Measurements from ENCODE around the gene PIN1.
"Not testable (repeated sequence)": the region's sequence is repeated elsewhere in the genome, so short reads cannot be mapped to it uniquely, and the experiment has no call there.

Gene PIN1

DNA sequence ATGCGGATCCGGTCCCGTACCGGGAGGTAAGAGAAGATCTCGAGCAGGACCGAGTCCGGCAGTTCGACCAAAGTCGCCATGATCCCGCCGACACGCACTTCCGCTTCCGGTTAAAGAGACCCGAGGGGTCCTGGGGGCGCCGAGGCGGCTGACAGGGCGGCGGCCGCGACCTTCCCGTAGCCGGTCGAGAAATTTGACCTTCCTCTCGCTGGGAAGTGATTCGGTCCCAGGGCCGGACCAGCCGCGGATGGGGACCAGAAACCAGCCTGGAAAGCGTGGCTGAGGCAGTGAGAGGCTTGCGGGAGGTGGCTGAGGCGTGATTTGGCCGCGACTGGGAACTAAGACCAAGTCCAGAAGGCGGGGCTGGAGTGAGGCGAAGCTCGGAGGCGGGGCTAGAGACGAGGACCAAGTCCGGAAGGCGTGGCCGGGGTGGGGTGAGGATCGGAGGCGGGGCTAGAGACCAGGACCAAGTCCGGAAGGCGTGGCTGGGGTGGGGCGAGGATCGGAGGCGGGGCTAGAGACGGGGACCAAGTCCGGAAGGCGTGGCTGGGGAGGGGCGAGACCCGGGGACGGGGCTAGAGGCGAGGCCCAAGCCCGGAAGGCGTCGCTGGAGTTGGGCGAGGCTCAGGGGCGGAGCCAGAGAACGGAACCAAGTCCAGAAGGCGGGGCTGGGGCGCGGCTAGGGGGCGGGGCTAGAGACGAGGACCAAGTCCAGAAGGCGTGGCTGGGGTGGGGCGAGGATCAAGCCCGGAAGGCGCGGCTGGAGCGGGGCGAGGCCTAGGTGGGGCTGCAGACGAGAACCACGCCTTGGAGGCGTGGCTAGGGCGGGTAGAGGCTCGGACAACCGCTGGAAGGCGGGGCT is 16.2 kb upstream of the PIN1 start, which contains the start of gene FBXL12:
Gene FBXL12 (minus strand): TSS at position 346 of the 862 bp plus-strand sequence. CDS start 266 bp downstream, at position 80.
- DNase-seq, result peak; percentile 98

DNA sequence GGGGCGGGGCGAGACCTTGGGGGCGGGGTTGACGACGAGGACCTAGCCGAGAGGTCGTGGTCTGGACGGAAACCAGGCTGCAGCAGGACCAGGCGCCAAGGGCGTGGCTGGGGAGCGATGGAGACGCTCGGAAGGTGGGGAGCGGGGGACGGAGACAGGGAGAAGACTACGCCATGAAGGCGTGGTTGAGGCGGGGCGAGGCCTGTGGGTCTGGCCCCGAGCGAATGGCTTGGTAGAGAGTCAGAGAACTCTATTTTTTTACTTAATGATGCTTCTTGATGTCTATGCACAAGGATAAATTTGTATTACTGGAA is 15.6 kb upstream of the PIN1 start:
- DNase-seq, result no peak

DNA sequence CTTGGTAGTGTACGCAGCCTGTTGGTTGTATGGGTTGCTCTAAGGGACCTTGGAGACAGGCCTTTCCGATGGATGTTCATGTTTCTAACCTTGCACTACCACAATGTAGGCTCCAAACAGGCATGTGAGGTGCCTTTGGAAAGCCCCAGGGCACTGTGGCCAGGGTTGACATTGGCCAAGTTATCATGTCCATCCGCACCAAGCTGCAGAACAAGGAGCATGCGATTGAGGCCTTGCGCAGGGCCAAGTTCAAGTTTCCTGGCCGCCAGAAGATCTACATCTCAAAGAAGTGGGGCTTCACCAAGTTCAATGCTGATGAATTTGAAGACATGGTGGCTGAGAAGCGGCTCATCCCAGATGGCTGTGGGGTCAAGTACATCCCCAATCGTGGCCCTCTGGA is 15.1 kb upstream of the PIN1 start:
- DNase-seq, result not testable (repeated sequence)

GRCh38 chr19:9823816-9824215 is 11.3 kb upstream of the PIN1 start:
- DNase-seq, result no peak

DNA sequence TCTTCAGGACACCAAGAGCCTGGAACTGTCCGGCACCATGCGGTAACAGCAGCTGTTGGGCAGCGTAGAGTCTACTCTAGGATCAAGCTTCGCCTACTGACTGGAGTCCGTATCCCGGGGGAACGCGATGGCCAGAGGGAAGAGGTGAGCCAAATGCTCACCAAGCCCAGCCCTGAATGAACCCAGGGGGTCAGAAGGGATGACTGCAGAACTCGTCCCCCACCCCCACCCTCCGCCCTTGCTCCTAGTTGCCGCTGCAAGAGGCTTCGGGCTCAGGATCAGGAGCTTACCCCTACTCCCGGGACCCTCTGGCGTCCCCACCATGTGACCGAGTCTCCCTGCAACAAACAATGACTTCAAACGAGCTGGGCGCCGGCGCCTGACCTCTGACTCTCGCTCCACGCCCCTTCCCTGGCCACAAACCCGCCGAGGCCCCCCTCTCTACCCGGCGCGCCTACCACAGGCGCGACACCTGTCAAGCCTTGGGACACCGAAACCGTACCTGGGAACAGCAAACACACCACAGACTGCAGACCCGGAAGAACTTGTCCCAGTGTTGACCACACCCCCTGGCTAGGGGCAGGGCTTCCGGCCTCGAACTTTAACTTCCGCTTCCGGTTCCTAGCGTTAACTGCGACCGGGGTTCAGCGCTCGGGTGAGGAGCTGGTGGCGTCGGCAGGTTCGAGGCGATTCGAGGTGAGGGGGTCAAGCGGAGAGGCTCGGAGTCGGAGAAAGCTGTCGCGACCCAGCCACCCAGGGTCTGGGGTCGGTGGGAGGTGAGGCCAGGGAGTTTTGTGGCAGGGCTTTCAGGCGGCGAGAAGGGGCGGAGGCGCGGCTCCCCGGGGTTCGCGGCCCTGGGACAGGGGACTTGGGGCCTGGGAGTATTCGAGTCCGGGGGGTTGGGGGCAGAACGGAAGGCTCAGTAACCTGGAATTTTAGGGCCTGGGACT is 7.6 kb upstream of the PIN1 start, which contains the start of gene UBL5:
Gene UBL5 (plus strand): TSS at position 630 of the 950 bp plus-strand sequence. CDS start 420 bp downstream, outside the sequence.
- DNase-seq, result peak; percentile 80

DNA sequence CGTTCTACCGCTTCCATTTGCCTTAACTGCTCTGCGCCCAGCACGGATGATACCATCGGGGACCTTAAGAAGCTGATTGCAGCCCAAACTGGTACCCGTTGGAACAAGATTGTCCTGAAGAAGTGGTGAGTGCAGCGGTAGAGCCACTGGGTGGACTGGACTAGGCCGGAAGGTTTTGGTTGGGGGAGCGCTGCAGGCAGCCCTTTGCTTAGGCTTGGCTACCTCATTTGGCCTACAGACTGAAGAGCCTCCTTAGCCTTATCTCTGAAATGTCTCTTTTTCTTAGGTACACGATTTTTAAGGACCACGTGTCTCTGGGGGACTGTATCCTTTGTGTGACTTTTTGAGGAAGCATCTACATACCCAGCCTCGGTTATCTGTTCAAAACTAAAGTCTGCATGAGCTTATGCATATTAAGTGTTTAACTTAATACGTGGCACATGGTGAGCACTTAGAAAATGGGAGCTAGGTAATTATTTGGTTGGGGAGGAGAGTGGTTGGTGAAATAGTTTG is 6.5 kb upstream of the PIN1 start:
- DNase-seq, result no peak

- no peak for DNase-seq
Observed at GRCh38 chr19:9834307-9834725, 802 bp upstream of the PIN1 start.

- no peak for DNase-seq
Observed at GRCh38 chr19:9835507-9835949, 410 bp downstream of the PIN1 start.

DNA sequence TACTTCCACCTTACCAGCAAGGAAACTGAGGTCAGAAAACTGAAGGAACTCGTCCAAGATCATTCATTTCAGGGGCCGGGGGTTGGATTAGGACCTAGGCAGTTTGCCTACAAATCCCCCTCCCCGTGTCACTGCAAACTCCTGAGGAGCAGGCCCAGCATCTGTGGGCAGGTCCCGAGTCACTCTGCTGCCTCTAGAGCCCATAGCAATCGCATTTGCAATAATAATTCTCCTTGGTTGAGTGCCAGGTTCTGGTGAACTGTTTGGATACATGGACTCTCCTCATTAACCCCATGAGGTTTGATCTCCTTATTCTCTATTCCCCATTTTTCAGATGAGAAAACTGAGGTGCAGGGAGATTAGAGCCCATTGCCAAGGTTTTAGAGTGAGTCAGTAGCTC is 903 bp downstream of the PIN1 start:
- peak; percentile 35 for DNase-seq

DNA sequence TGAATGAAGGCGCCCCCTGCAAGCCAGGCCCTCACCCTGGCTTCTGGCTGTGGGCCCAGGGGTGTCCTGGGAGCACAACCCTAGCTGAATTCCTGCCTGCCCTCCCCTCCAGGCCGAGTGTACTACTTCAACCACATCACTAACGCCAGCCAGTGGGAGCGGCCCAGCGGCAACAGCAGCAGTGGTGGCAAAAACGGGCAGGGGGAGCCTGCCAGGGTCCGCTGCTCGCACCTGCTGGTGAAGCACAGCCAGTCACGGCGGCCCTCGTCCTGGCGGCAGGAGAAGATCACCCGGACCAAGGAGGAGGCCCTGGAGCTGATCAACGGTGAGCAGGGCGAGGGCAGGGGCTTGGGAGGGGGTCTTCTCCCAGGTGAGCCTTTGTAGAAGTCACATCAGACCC is 3.2 kb downstream of the PIN1 start:
- DNase-seq, result no peak

DNA sequence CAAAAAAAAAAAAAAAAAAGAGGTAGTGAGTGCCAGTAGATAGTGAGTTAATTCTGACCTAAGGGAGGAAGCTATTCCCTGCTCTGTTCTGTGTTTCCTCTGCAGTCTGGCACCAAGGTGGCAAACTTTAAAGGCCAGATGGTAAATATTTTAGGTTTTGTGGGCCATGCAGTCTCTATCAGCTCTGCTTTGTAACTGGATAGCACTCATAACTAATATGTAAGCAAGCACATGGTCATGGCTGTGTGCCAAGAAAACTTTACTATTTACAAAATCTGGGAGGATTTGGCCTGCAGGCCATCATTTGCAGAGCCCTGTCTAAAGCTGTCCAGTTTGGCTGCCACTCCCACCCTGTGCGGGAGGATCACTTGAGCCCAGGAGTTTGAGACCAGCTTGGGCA is 4.3 kb downstream of the PIN1 start:
- DNase-seq, result no peak

- no peak for DNase-seq
Observed at GRCh38 chr19:9842834-9843625, 7.9 kb downstream of the PIN1 start.

GRCh38 chr19:9843626-9844273 is 8.6 kb downstream of the PIN1 start:
- not testable (repeated sequence) for DNase-seq

DNA sequence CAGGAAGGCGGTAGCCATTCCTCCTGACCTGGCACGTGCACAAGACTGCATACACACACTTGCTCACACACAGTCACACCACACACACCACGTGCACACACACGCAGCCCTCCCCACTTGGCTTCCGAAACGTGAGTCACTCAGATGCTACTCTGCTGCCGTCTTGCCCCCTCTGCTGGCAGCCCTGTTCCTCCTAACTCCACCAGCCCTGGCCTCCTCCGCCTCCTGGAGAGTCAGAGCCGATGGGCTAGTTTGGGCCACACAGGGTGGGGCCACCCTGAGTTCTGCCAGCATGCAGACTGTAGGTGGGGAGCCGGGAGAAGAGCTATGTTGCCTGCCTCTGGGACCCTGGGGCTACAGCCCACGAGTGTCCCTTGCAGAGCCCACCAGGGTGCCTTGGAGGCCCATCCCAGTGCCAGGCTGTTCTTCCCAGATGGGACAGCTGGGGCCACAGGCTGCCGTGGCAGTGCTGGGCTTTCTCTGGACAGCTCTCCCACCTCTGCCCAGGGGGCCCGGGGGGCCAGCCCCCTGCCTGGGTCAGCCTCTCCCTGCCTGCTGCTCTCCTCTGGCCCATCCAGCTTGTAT is 12.1 kb downstream of the PIN1 start:
- DNase-seq, result no peak

DNA sequence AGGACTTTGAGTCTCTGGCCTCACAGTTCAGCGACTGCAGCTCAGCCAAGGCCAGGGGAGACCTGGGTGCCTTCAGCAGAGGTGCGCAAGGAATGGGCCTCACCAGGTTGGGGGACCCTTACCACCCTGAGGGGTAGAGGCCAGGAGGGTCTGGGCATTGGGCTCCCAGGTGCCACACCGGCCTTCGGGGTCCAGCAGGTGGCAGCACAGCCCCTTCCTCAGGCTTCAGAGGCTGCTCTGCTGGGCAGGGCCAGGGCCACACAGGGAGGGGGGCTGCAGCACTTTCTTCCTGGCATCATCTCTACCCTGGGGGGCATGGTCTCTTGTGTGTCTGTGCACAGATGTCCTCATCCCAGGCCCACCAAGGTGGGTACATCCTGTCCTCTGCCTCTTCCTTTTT is 12.9 kb downstream of the PIN1 start:
- no peak for DNase-seq

DNA sequence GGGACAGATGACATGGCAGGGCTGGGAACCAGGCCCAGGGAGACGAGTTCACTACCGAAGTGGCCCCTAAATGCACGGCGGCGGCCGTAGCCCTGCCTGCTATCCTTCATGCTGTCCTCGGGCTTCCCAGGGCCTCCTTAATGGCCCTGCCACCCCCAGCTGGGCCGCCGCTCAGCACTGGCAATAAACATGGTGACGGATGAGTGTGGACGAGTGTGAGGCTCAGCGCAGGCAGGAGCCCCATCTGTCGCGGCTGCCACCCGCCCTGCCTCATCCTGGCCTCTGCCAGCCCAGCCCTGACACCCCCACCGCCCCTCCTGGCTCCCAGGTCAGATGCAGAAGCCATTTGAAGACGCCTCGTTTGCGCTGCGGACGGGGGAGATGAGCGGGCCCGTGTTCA is 13.6 kb downstream of the PIN1 start:
- no peak for DNase-seq

- no peak for DNase-seq
Observed at GRCh38 chr19:9849791-9850190, 14.7 kb downstream of the PIN1 start.

DNA sequence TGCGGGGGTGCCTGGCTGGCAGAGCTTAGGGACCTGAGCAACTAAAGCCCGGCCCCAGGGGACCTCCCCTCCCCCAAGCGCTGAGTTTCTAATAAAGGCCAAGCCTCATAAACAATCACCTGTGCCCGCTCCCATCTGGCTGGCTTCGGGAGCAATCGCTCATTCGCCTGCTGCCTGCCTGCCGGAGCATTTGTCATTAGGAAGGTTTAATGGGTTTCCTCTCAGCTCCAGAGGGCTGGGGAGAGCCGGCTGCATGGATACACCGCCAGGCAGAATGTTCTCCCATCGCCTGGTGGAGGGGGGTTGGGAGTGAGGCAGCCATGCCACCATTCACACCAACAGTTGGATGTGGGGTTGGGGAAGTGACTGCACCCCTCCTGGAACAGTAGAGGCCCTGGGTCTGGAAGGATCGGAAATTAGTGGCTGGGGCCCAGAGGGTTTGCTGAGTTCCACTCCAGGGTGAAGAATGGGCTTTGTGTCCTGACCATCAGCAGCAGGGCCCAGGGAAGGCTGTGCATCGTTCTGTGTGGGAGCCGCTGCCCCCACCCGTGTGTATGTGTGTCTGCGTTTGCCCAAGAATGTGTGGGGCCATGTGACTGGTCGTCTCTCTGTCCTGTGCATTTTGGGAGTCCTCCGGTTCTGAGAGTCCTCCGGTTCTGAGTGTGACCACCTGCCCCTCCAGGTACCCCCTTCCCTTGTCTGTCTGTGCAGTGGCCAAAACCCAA is 15.3 kb downstream of the PIN1 start:
- no peak for DNase-seq

DNA sequence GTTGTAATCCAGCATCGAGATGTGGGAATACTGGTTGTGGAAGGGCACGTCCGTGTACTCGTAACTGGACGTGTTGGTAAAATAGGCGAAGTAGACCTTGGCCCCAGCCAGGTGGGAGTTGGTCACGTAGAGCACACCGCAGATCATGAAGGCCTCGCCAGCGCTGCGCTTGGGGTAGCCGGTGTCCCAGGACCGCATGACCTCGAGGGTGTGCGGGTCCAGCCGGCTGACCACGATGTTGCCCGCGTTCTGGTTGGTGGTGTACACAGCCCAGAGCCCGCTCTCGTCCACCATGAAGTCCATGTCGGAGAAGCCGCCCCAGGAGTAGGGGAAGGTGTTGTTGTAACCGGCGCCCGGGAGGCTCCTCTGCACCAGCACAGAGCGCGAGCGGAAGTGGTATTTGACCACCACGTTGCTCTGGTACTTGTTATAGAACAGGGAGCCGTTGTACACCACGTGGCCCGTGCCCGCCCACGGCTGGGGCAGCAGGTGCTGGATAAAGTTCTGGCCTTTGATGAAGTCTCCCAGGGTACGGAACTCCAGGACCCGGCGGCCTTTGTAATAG is 19.2 kb downstream of the PIN1 start:
- no peak for DNase-seq

DNA sequence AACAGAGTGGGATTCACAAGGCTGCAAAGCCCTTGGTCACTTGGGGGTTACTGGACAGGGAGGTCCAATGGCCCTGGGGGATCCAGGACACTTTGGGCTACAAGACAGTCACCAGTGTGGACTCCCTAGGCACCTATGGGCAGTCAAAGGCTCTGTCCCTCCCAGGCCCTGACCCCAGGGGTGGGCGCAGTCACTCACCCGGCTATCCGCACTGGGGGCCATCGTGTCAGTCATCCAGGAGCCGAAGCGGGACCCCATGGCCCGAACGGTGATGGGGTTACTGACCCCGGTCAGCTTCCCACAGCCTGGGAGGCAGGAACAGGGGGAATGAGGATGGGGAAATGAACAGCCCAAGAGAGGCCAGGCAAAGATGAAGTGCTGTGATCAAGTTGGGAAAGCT is 21.5 kb downstream of the PIN1 start:
- DNase-seq, result no peak
